SHP77 treated with DMSO at 0.1 percent for 48 hours (cell line): Measurements from ENCODE around the gene CERS6.
"Not testable (repeated sequence)": the region's sequence is repeated elsewhere in the genome, so short reads cannot be mapped to it uniquely, and the experiment has no call there.

Experiments
- DNase-seq: peaks from one replicate; lab custom pipeline; 2025; lab: John Stamatoyannopoulos, UW

Gene CERS6

GRCh38 chr2:168732506-168732905 is 276.4 kb downstream of the CERS6 start:
- no peak for DNase-seq

GRCh38 chr2:168734199-168734760 is 278.2 kb downstream of the CERS6 start:
- no peak for DNase-seq

- no peak for DNase-seq
These were observed 280.8 kb downstream of the CERS6 start for GRCh38 chr2:168736649-168737445.

GRCh38 chr2:168738062-168738461 is 282.0 kb downstream of the CERS6 start:
- no peak for DNase-seq

GRCh38 chr2:168740360-168740759 is 284.3 kb downstream of the CERS6 start:
- no peak for DNase-seq

- no peak for DNase-seq
These were observed 284.7 kb downstream of the CERS6 start for GRCh38 chr2:168740788-168741187.

- DNase-seq, result no peak
These were observed 286.3 kb downstream of the CERS6 start for GRCh38 chr2:168742258-168742932.

GRCh38 chr2:168744844-168745243 is 288.8 kb downstream of the CERS6 start:
- no peak for DNase-seq

- no peak for DNase-seq
These were observed 292.4 kb downstream of the CERS6 start for GRCh38 chr2:168748461-168748860.

GRCh38 chr2:168749297-168749696 is 293.2 kb downstream of the CERS6 start:
- no peak for DNase-seq

- no peak for DNase-seq
These were observed 295.1 kb downstream of the CERS6 start for GRCh38 chr2:168751104-168751740.

GRCh38 chr2:168752361-168752760 is 296.3 kb downstream of the CERS6 start:
- DNase-seq, result no peak

- DNase-seq, result no peak
These were observed 297.8 kb downstream of the CERS6 start for GRCh38 chr2:168753765-168754329.

- DNase-seq, result no peak
These were observed 301.2 kb downstream of the CERS6 start for GRCh38 chr2:168757223-168757622.

- DNase-seq, result peak; percentile 6
These were observed 303.1 kb downstream of the CERS6 start for GRCh38 chr2:168758970-168759820.

GRCh38 chr2:168765401-168765800 is 309.3 kb downstream of the CERS6 start:
- no peak for DNase-seq

- DNase-seq, result no peak
These were observed 310.5 kb downstream of the CERS6 start for GRCh38 chr2:168766600-168766999.

- no peak for DNase-seq
These were observed 311.2 kb downstream of the CERS6 start for GRCh38 chr2:168767258-168767657.

GRCh38 chr2:168768357-168768756 is 312.3 kb downstream of the CERS6 start:
- not testable (repeated sequence) for DNase-seq

GRCh38 chr2:168770796-168771195 is 314.7 kb downstream of the CERS6 start:
- no peak for DNase-seq

- no peak for DNase-seq
These were observed 316.6 kb downstream of the CERS6 start for GRCh38 chr2:168772704-168773103.
